ENCODE measurements around the gene RPS24.

- TF ChIP-seq CREB1 (IDR thresholded peaks at IDR 0.05) (no peak), EZH2 (IDR thresholded peaks at IDR 0.05; ENCODE audit: low read depth, low read length, severe bottlenecking) (no peak), YY1 (IDR thresholded peaks at IDR 0.05; ENCODE audit: low read depth, low read length) (no peak), MAX (IDR thresholded peaks at IDR 0.05) (no peak), CTCF (IDR thresholded peaks at IDR 0.05; ENCODE audit: control extremely low read depth in 1 of 3, insufficient read depth in 1 of 3, low read depth in 1 of 3, low read length in 3 of 3) (no peak), EP300 (IDR thresholded peaks at IDR 0.05; ENCODE audit: borderline replicate concordance in 1 of 2, low read depth in 2 of 2, low read length in 2 of 2) (no peak), CEBPB (IDR thresholded peaks at IDR 0.05; ENCODE audit: low read depth, low read length) (no peak), ZNF274 (IDR thresholded peaks at IDR 0.05; ENCODE audit: borderline replicate concordance, extremely low read depth, low read length) (no peak), RFX5 (IDR thresholded peaks at IDR 0.05; ENCODE audit: borderline replicate concordance, low read depth, low read length) (no peak), NRF1 (IDR thresholded peaks at IDR 0.05; ENCODE audit: low read depth, low read length) (no peak)
Measured at GRCh38 chr10:78023741-78024140, 9.9 kb upstream of the RPS24 start.
